HL-60 (cell line): ENCODE data around the gene SEC24A.

ENCODE experiments used
- CTCF ChIP-seq: IDR thresholded peaks from one replicate; pipeline ENCODE4 v1.5.1; 2011; ENCODE audit warnings: low read length, control low read depth, inconsistent platforms; ENCODE audit not compliant: insufficient read depth
- POLR2AphosphoS5 ChIP-seq: IDR thresholded peaks from 2 replicates; pipeline ENCODE4 v1.6.1; 2012; ENCODE audit warnings: low read depth

- TF ChIP-seq CTCF (no peak), POLR2AphosphoS5 (no peak)
Measured at GRCh38 chr5:134603059-134603458, 45.5 kb upstream of the SEC24A start.
